Activated T-helper 1 cell treated with anti-CD3 and anti-CD28 coated beads, Interleukin-2, amount 50 U/mL, for 16 hours (primary cell): ENCODE results near the gene NPIPB6.

Experiments
- DNase-seq, 2 donors: peaks; one replicate each; pipeline ENCODE4 v3.0.0-alpha.2; 2020; ENCODE audit warnings: low read depth in 1 of 2, low spot score in 1 of 2

NPIPB6 gene

GRCh38 chr16:28300327-28300726 is 63.0 kb downstream of the NPIPB6 start:
- DNase-seq = no peak

- DNase-seq = no peak
Measured at GRCh38 chr16:28298511-28298878, 64.8 kb downstream of the NPIPB6 start.

- no peak for DNase-seq
Measured at GRCh38 chr16:28297784-28298510, 65.4 kb downstream of the NPIPB6 start.

DNA sequence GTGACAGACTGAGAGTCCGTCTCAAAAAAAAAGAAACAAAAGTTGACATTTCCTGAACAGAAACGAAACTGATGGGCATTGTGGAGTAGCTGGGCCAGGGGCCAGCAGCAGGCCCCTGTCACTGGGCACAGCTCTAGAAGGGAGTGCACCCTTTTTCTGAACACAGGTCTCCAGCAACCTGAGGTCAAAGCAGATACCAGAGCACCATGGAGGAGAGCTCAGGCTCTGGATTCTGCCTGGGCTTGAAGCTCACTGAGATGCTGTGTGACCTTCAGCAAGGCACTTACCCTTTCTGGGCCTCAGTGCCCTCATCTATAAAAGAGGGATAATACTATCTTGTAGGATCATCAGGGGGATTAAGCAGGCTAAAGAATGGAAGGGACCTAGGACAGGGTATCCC is 66.0 kb downstream of the NPIPB6 start:
- no peak for DNase-seq

DNA sequence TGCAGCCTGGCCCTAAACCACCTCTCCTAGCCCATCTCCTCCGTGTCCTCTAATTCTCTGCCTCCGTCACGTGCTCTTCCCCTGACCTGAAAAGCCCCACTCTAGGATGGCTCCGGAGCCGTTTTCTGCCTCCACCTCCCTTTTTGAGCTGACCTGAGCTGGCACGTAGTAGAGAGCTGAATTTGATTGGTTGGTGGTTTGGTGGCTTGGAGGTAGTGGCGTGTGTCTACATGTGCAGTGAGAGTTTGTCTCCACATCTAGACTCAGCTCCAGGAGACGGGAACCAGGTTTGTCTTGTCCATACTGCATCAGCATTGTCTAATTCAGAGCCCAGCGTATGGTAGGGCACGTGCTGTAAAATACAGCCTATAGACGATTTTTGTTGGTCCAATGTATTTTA is 68.0 kb downstream of the NPIPB6 start:
- no peak for DNase-seq

DNA sequence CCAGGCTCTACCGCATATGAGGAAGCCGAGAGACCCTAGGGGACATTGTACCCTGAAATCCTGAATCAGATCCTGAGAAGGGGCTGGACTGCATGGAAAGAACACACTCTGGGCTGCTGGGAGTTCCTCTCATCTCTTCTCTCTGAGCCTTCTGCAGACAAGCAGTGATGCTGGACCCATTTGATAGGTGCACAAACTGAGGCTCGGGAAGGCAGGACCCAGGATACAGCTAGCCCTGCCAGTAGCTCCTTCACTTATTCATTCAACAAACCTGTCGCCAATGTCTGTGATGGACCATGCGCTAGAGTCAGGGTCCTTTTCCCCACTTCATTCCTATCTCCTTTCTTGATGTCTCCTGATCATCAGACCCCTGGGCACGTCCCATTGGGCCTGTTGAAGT is 69.1 kb downstream of the NPIPB6 start:
- DNase-seq = no peak

GRCh38 chr16:28293601-28293960 is 69.7 kb downstream of the NPIPB6 start:
- DNase-seq = no peak

DNA sequence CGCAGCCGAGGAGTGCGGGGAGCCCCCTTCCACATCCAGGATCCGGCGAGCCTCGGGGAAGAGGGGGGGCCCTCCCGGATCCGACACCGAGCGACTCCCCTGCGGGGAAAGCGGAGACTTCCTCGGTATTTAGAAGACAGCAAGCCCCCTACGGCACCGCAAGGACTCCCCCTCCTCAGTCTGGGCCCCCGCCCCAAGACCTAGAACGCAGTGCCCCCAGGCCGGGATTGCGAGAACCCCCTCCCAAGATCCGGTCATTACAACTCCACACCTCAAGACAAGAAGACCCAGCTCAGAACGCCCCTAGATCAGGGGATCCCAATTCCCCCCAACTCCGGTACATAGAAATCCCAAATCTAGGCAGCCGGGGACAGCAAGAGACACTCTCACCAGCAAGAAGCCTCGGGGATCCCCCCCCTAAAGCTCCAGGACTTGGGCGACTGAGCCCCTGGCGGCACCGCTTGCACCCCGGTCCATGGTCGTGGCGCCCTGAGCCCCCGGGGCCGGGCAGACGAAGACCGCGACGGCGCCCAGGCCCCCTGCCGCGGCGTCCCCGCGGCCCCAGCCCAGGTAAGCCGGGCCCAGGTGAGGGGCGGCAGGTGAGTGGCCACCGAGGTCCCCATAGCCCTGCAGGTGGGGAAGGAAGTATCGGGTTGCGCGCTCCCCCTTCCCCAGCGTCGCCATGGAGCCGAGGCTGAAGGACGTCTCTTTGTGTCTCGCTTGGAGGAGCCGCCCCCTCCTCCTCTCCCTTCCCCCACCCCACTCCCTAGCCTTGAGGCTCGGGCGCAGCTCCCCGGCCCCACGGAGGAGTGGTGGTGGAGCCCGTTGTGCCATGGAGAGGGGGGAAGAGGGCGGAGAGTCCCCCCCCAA is 70.3 kb downstream of the NPIPB6 start:
- DNase-seq = no peak
